OCI-LY7 (cell line): Measurements from ENCODE around the gene RNF145. TPM values are rescaled to one million over a fixed set of nuclear protein-coding genes. Genes with fewer than 3 reads are reported as not detected.

ENCODE experiments used
- BruUV-seq: library from RNA; stranded (reverse); fragments of 400-500 nt; replicated peaks from 2 replicates; lab custom pipeline; 2021; lab: Mats Ljungman, UMichigan
- CTCF ChIA-PET: fragments of 300-600 bp; sonication (Branson Sonifier 250); formaldehyde crosslinking; loops from one replicate; lab custom pipeline; 2022; ENCODE audit warnings: antibody characterized with exemption; ENCODE audit not compliant: unreplicated experiment; lab: Charles Lee
- POLR2A ChIA-PET: fragments of 300-600 bp; sonication (Branson Sonifier 250); formaldehyde crosslinking; loops from one replicate; lab custom pipeline; 2022; ENCODE audit warnings: antibody characterized with exemption; lab: Charles Lee
- DNase-seq: peaks from one replicate; pipeline ENCODE4 v3.0.0-alpha.2; 2015; ENCODE audit warnings: low spot score
- H2AFZ ChIP-seq: fragments of 200-600 bp; sonication (generic), shearing (Covaris generic); 2 replicates; pipeline ENCODE4 v1.6.1; 2014; ENCODE audit warnings: mild to moderate bottlenecking, antibody characterized with exemption, low read length, moderate library complexity
- H3K27ac ChIP-seq: fragments of 200-600 bp; sonication (generic); 2 replicates; pipeline ENCODE4 v1.5.1; 2014; ENCODE audit warnings: mixed run types, low read depth, mild to moderate bottlenecking, moderate library complexity, low read length, inconsistent platforms; ENCODE audit not compliant: poor library complexity, severe bottlenecking
- H3K36me3 ChIP-seq: fragments of 200-600 bp; sonication (generic); 2 replicates; pipeline ENCODE4 v1.6.1; 2014; ENCODE audit warnings: mild to moderate bottlenecking, antibody characterized with exemption, low read length, moderate library complexity, mixed read lengths; ENCODE audit not compliant: insufficient read depth
- H3K4me1 ChIP-seq: fragments of 200-600 bp; sonication (generic); 2 replicates; pipeline ENCODE4 v1.5.1; 2014; ENCODE audit warnings: mild to moderate bottlenecking, low read length; ENCODE audit not compliant: insufficient read depth, poor library complexity, severe bottlenecking
- H3K4me2 ChIP-seq: fragments of 200-600 bp; sonication (generic); 2 replicates; pipeline ENCODE4 v1.6.1; 2014; ENCODE audit warnings: mild to moderate bottlenecking, low read length
- H3K4me3 ChIP-seq: fragments of 200-600 bp; sonication (generic); 2 replicates; pipeline ENCODE4 v1.5.1; 2014; ENCODE audit warnings: mild to moderate bottlenecking, low read depth, low read length; ENCODE audit not compliant: poor library complexity, severe bottlenecking
- H3K79me2 ChIP-seq: fragments of 200-600 bp; sonication (generic); 2 replicates; pipeline ENCODE4 v1.6.1; 2016; ENCODE audit warnings: low read depth, mild to moderate bottlenecking, low read length, moderate library complexity, mixed read lengths; ENCODE audit not compliant: insufficient read depth
- H3K9me2 ChIP-seq: fragments of 200-600 bp; sonication (generic); 2 replicates; pipeline ENCODE4 v1.6.1; 2016; ENCODE audit warnings: mild to moderate bottlenecking, low read length, mixed read lengths; ENCODE audit not compliant: insufficient read depth
- H3K9me3 ChIP-seq: fragments of 200-600 bp; sonication (generic); 2 replicates; pipeline ENCODE4 v1.6.1; 2014; ENCODE audit warnings: mild to moderate bottlenecking, mixed run types, low read length, mixed read lengths
- H4K20me1 ChIP-seq: fragments of 200-600 bp; sonication (generic); 2 replicates; pipeline ENCODE4 v1.6.1; 2014; ENCODE audit warnings: mild to moderate bottlenecking, antibody characterized with exemption, low read length, moderate library complexity, mixed read lengths; ENCODE audit not compliant: insufficient read depth
- EZH2phosphoT487 ChIP-seq: fragments of 200-600 bp; sonication (generic); IDR thresholded peaks from 2 replicates; pipeline ENCODE4 v1.6.1; 2018; ENCODE audit warnings: low read depth, borderline replicate concordance, mild to moderate bottlenecking, mixed run types, antibody characterized with exemption, low read length, moderate library complexity, mixed read lengths
- intact Hi-C: fragments of 100-400 bp; cut with micrococcal nuclease; formaldehyde crosslinking; loops from one replicate; pipeline ENCODE4 v1.10.0; 2022; ENCODE audit not compliant: unreplicated experiment
- total RNA-seq, 2 experiments: library from RNA; depleted of rRNA in 1 of 2; stranded (reverse); fragments of >200 nt in 1 of 2; shearing (Covaris generic) in 1 of 2; gene quantifications; 2 replicates each; pipeline ENCODE4 v1.2.3, GENCODE V29; 2014 to 2022
- TF ChIP-seq, protein P1 (sequence below): fragments of 200-600 bp; sonication (generic); conservative IDR thresholded peaks from 2 replicates; pipeline ENCODE4 v1.5.1; 2014; ENCODE audit warnings: mild to moderate bottlenecking, antibody characterized with exemption, low read length, moderate library complexity, mixed read lengths

RNF145 gene
- total RNA-seq, 2 experiments from 2014 or later = 18.6 to 34.9 TPM

GRCh38 chr5:159198063-159199036 is 11.0 kb downstream of the RNF145 start:
- Histone ChIP-seq H3K9me3 (no peaks in the 10 kb centered on the region), H2AFZ (no peak overlapping the region), H3K4me1 (peaks cover 26% of the 10 kb centered on the region), H3K9me2 (no peaks in the 10 kb centered on the region), H3K4me3 (no peak overlapping the region), H3K27ac (peak overlapping the region; percentile 59), H4K20me1 (peaks cover 8% of the 10 kb centered on the region; the same call in 1 of the 2 replicates), H3K79me2 (peaks cover 85% of the 10 kb centered on the region), H3K36me3 (peaks cover 75% of the 10 kb centered on the region), H3K4me2 (peak overlapping the region; percentile 41)
- no TSS peak for BruUV-seq
- ChIA-PET POLR2A (interaction anchor here (0.6 to 4.5 kb wide), 9 partner anchors 8 to 127 kb away, joined by 3 to 53 read pairs (median 5); no protein-coding TSS in a partner anchor), CTCF (no interaction called here)
- intact Hi-C loops = no loop called here
- no peak for TF ChIP-seq EZH2phosphoT487
- TF ChIP-seq, protein P1, sequence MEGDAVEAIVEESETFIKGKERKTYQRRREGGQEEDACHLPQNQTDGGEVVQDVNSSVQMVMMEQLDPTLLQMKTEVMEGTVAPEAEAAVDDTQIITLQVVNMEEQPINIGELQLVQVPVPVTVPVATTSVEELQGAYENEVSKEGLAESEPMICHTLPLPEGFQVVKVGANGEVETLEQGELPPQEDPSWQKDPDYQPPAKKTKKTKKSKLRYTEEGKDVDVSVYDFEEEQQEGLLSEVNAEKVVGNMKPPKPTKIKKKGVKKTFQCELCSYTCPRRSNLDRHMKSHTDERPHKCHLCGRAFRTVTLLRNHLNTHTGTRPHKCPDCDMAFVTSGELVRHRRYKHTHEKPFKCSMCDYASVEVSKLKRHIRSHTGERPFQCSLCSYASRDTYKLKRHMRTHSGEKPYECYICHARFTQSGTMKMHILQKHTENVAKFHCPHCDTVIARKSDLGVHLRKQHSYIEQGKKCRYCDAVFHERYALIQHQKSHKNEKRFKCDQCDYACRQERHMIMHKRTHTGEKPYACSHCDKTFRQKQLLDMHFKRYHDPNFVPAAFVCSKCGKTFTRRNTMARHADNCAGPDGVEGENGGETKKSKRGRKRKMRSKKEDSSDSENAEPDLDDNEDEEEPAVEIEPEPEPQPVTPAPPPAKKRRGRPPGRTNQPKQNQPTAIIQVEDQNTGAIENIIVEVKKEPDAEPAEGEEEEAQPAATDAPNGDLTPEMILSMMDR = no peak
- peak; percentile 67 for DNase-seq

- CTCF ChIA-PET = no interaction called here
- no peaks in the 10 kb centered on the region for H3K9me2 ChIP-seq
- intact Hi-C loops = no loop called here
- no peak overlapping the region for H2AFZ ChIP-seq
- H3K4me3 ChIP-seq = no peak overlapping the region
- H3K27ac ChIP-seq = no peak overlapping the region
- no peak overlapping the region for H3K4me2 ChIP-seq
- peaks cover 66% of the 10 kb centered on the region for H3K79me2 ChIP-seq
- TF ChIP-seq, protein P1 = no peak
- no peak for TF ChIP-seq EZH2phosphoT487
- H3K36me3 ChIP-seq = peaks cover 73% of the 10 kb centered on the region
- H4K20me1 ChIP-seq = peaks cover 8% of the 10 kb centered on the region; the same call in 1 of the 2 replicates
- H3K9me3 ChIP-seq = no peaks in the 10 kb centered on the region
- H3K4me1 ChIP-seq = peaks cover 26% of the 10 kb centered on the region
- no TSS peak for BruUV-seq
- POLR2A ChIA-PET = interaction anchor here (0.6 kb wide), 2 partner anchors 14 to 66 kb away, joined by 4 to 5 read pairs; no protein-coding TSS in a partner anchor
- DNase-seq = no peak
These were observed 13.6 kb downstream of the RNF145 start for GRCh38 chr5:159195775-159196174.
